ENCODE data around the gene ZAR1.

- TF ChIP-seq NR3C1 (IDR thresholded peaks at IDR 0.05) (no peak), ZSCAN20 (CRISPR knock-in tag; IDR thresholded peaks at IDR 0.05) (no peak), USF2 (IDR thresholded peaks at IDR 0.05) (no peak), RFX5 (IDR thresholded peaks at IDR 0.05) (no peak), POLR2A (IDR thresholded peaks at IDR 0.05; ENCODE audit: low read length) (no peak), REST (IDR thresholded peaks at IDR 0.05) (no peak), HDAC2 (IDR thresholded peaks at IDR 0.05) (no peak), CTCF (IDR thresholded peaks at IDR 0.05) (no peak), PBX3 (IDR thresholded peaks at IDR 0.05) (no peak), FOSB (CRISPR knock-in tag; IDR thresholded peaks at IDR 0.05) (no peak)
Observed at GRCh38 chr4:48461000-48461399, 29.1 kb upstream of the ZAR1 start.
